ENCODE results near the gene CT47C1.

DNA sequence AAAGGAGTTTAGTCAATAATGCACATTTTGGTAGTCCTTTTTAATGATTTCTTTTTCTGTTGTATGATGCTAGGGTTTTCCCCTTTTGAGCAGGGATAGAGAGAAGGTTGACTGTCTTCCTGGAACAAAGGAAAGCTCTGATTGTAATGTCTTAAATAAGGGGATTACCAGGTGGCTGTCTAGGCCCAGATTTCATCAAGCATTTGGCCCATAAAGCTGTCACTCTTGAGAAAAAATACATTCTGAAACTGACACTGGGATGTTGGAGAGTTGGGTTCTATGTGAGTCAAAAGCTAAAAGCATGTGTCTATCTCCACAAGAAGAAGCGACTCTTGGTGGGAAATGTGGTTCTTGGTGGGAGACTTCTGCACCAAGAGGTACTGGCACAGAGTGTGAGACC, 28.4 kb downstream of the CT47C1 start:
- no peak for TF ChIP-seq USF1 (IDR thresholded peaks at IDR 0.05; ENCODE audit: borderline replicate concordance, low read depth)
- TF ChIP-seq POLR2AphosphoS5 (IDR thresholded peaks at IDR 0.05; ENCODE audit: low read depth, low read length) = no peak

Data from SK-N-SH (cell line).